ENCODE measurements around the gene MYOZ3.
A peak's percentile ranks its signal among the peaks of the same experiment; 100 is the strongest.

MYOZ3 gene

DNA sequence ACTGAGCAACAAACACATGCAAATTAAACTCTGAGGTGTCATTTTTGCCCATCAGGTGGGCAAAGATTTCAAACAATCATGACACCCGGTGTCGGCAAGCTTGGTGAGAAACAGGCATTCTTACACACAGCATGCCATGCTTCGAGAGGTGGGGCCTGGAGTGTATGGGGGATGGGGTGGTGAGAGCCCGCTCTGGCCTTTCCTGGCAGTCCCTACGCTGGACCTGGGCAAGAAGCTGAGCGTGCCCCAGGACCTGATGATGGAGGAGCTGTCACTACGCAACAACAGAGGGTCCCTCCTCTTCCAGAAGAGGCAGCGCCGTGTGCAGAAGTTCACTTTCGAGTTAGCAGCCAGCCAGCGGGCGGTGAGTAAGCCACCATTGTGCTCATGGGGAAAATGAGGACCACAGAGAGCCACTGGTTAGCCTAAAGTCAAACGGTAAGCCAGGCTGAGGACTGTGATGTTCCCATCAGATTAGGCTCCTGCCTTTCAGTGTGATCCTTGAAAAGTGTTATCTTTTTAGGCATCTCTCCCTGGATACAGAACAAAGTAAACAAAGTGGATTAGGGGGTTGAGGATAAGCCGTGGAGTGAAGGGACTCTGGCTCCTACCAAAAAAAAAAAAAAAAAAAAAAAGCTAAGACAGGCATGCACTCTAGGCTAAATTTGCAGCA is 9.4 kb downstream of the MYOZ3 start:
- TF ChIP-seq TOX (CRISPR knock-in tag; IDR thresholded peaks at IDR 0.05; ENCODE audit: borderline replicate concordance) = no peak
- TF ChIP-seq ARNTL (CRISPR knock-in tag; IDR thresholded peaks at IDR 0.05; ENCODE audit: borderline replicate concordance, low read depth) = no peak
- TF ChIP-seq PPARA (CRISPR knock-in tag; IDR thresholded peaks at IDR 0.05; ENCODE audit: borderline replicate concordance) = no peak
- TF ChIP-seq OSR1 (CRISPR knock-in tag; IDR thresholded peaks at IDR 0.05) = no peak
- no peak for TF ChIP-seq ZNF70 (CRISPR knock-in tag; IDR thresholded peaks at IDR 0.05)
- TF ChIP-seq, protein P1, sequence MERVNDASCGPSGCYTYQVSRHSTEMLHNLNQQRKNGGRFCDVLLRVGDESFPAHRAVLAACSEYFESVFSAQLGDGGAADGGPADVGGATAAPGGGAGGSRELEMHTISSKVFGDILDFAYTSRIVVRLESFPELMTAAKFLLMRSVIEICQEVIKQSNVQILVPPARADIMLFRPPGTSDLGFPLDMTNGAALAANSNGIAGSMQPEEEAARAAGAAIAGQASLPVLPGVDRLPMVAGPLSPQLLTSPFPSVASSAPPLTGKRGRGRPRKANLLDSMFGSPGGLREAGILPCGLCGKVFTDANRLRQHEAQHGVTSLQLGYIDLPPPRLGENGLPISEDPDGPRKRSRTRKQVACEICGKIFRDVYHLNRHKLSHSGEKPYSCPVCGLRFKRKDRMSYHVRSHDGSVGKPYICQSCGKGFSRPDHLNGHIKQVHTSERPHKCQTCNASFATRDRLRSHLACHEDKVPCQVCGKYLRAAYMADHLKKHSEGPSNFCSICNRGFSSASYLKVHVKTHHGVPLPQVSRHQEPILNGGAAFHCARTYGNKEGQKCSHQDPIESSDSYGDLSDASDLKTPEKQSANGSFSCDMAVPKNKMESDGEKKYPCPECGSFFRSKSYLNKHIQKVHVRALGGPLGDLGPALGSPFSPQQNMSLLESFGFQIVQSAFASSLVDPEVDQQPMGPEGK (CRISPR knock-in tag; IDR thresholded peaks at IDR 0.05; ENCODE audit: borderline replicate concordance) = no peak
- no peak for TF ChIP-seq TCF4 (CRISPR knock-in tag; IDR thresholded peaks at IDR 0.05; ENCODE audit: borderline replicate concordance)
- TF ChIP-seq ISL1 (CRISPR knock-in tag; IDR thresholded peaks at IDR 0.05) = no peak
- no peak for TF ChIP-seq GLIS3 (CRISPR knock-in tag; IDR thresholded peaks at IDR 0.05)
- no peak for TF ChIP-seq SNAI2 (CRISPR knock-in tag; IDR thresholded peaks at IDR 0.05)
- no peak for TF ChIP-seq ZNF565 (CRISPR knock-in tag; conservative IDR thresholded peaks at IDR 0.05; ENCODE audit: low read depth)
- no peak for TF ChIP-seq ZFP30 (CRISPR knock-in tag; IDR thresholded peaks at IDR 0.05)

DNA sequence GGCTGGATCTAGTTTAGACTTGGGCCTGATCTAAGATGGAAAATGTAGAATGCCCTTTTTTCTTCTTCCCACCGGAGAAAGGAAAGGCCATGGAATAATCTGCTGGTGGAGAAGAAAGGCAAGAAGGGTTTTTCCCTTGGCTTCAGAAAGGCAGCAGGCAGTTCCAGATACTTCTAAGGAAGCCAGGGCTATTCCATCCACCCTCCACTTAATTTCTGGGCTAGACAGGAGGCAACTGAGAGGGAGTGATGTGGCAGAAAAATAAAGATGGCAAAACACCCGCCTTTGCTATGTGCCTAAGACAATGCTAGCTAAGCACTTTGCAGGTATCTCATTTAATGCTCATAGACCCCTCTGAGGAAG is 9.9 kb downstream of the MYOZ3 start:
- no peak for ATAC-seq
- no peak for TF ChIP-seq GLIS3 (CRISPR knock-in tag; IDR thresholded peaks at IDR 0.05)
- no peak for TF ChIP-seq OSR1 (CRISPR knock-in tag; IDR thresholded peaks at IDR 0.05)

More for the DNA sequence above, 9.4 kb downstream of the MYOZ3 start:
- ATAC-seq = no peak

DNA sequence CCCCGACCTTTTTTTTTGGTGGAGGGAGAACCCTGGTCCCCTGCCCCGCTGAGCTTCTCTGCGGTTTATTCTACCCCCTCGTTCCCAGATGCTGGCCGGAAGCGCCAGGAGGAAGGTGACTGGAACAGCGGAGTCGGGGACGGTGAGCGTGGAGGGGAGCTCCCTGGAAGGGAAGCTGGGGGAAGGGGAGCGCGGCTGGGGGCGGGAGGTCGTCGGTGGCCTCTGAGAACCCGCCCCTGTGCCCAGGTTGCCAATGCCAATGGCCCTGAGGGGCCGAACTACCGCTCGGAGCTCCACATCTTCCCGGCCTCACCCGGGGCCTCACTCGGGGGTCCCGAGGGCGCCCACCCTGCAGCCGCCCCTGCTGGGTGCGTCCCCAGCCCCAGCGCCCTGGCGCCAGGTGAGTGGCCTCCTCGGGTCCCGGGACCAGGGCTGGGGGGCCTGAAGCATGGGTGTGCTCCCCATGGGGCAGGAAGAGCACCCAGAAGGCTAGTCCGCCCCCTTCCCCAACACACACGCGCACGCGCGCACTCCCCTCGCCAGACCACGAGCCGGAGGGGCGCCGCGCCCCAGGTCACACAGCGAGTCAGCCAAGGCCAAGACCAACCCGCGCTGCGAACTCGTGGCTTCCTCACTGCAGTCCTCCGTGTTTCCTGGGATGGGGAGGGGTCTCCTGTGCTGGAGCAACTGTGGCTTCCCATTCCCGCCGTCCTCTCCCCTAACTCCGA is 10.6 kb downstream of the MYOZ3 start:
- no peak for TF ChIP-seq SNAI2 (CRISPR knock-in tag; IDR thresholded peaks at IDR 0.05)
- TF ChIP-seq, protein P2, sequence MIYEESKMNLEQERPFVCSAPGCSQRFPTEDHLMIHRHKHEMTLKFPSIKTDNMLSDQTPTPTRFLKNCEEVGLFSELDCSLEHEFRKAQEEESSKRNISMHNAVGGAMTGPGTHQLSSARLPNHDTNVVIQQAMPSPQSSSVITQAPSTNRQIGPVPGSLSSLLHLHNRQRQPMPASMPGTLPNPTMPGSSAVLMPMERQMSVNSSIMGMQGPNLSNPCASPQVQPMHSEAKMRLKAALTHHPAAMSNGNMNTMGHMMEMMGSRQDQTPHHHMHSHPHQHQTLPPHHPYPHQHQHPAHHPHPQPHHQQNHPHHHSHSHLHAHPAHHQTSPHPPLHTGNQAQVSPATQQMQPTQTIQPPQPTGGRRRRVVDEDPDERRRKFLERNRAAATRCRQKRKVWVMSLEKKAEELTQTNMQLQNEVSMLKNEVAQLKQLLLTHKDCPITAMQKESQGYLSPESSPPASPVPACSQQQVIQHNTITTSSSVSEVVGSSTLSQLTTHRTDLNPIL (CRISPR knock-in tag; IDR thresholded peaks at IDR 0.05; ENCODE audit: low read depth) = no peak
- TF ChIP-seq ESRRG (CRISPR knock-in tag; IDR thresholded peaks at IDR 0.05) = no peak
- no peak for TF ChIP-seq ZNF565 (CRISPR knock-in tag; conservative IDR thresholded peaks at IDR 0.05; ENCODE audit: low read depth)
- TF ChIP-seq TCF4 (CRISPR knock-in tag; IDR thresholded peaks at IDR 0.05; ENCODE audit: borderline replicate concordance) = no peak
- TF ChIP-seq ZNF8 (CRISPR knock-in tag; IDR thresholded peaks at IDR 0.05) = no peak
- TF ChIP-seq, protein P1 (CRISPR knock-in tag; IDR thresholded peaks at IDR 0.05; ENCODE audit: borderline replicate concordance) = no peak
- TF ChIP-seq RARB (CRISPR knock-in tag; IDR thresholded peaks at IDR 0.05) = no peak
- no peak for TF ChIP-seq ZFP30 (CRISPR knock-in tag; IDR thresholded peaks at IDR 0.05)
- TF ChIP-seq CSDC2 (CRISPR knock-in tag; IDR thresholded peaks at IDR 0.05) = no peak
- TF ChIP-seq BACH2 (CRISPR knock-in tag; IDR thresholded peaks at IDR 0.05; ENCODE audit: borderline replicate concordance) = no peak
- TF ChIP-seq, protein P3, sequence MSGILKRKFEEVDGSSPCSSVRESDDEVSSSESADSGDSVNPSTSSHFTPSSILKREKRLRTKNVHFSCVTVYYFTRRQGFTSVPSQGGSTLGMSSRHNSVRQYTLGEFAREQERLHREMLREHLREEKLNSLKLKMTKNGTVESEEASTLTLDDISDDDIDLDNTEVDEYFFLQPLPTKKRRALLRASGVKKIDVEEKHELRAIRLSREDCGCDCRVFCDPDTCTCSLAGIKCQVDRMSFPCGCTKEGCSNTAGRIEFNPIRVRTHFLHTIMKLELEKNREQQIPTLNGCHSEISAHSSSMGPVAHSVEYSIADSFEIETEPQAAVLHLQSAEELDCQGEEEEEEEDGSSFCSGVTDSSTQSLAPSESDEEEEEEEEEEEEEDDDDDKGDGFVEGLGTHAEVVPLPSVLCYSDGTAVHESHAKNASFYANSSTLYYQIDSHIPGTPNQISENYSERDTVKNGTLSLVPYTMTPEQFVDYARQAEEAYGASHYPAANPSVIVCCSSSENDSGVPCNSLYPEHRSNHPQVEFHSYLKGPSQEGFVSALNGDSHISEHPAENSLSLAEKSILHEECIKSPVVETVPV (CRISPR knock-in tag; IDR thresholded peaks at IDR 0.05) = no peak
- ATAC-seq = peak; percentile 4; the same call in 2 of the 3 replicates

DNA sequence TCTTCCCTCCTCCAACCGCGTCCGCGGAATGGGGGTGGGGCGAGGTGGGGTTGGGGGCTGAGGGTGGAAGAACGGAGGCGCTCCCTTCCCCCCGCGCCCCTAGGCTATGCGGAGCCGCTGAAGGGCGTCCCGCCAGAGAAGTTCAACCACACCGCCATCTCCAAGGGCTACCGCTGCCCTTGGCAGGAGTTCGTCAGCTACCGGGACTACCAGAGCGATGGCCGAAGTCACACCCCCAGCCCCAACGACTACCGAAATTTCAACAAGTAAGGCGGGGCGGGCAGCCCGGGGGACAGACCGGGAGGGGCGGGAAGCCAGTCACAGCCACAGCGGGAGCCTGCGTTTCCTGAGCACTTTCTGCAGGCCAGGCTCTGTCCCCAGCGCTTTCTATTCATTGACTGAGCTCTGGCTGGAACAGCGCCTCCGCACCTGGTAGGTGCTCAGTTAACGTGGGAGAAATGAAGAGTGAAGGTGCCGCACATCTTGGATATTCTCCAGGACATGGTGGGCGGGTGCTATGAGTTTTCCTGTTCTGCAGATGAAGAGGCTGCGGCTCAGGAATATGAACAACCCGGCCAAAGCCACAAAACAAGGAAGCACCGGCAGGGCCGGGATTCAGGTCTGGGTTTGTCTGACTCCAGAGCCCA is 11.3 kb downstream of the MYOZ3 start:
- no peak for TF ChIP-seq ZNF565 (CRISPR knock-in tag; conservative IDR thresholded peaks at IDR 0.05; ENCODE audit: low read depth)
- TF ChIP-seq ZC3H10 (CRISPR knock-in tag; IDR thresholded peaks at IDR 0.05) = no peak
- peak; percentile 45 for ATAC-seq

Data from SK-N-SH treated with all-trans-retinoic acid at 6 μM for 48 hours (cell line).